VCaP (cell line): ENCODE results near the gene UBAC2.
A peak's percentile ranks its signal among the peaks of the same experiment; 100 is the strongest.

Experiments used
- H3K27ac ChIP-seq: fragments of 450-650 bp; 2 replicates; pipeline ENCODE4 v1.5.1; 2017
- CTCF ChIP-seq: fragments of 450-650 bp; conservative IDR thresholded peaks from 2 replicates; pipeline ENCODE4 v1.5.1; 2017; ENCODE audit warnings: mild to moderate bottlenecking, moderate library complexity

The UBAC2 gene

GRCh38 chr13:99366075-99366987 lies 165.7 kb downstream of the UBAC2 start:
- H3K27ac ChIP-seq = no peak overlapping the region
- no peak for TF ChIP-seq CTCF

- no peak overlapping the region for H3K27ac ChIP-seq
- no peak for TF ChIP-seq CTCF
These were observed 166.5 kb downstream of the UBAC2 start for GRCh38 chr13:99367106-99367616.

GRCh38 chr13:99367663-99368448 lies 167.2 kb downstream of the UBAC2 start:
- TF ChIP-seq CTCF = no peak
- 0 out of 2 replicates have a peak overlapping the region, but pooled peaks have one; percentile 0 for H3K27ac ChIP-seq

GRCh38 chr13:99370481-99371275 lies 170.0 kb downstream of the UBAC2 start:
- no peak for TF ChIP-seq CTCF
- H3K27ac ChIP-seq = no peak overlapping the region

- TF ChIP-seq CTCF = no peak
- H3K27ac ChIP-seq = no peak overlapping the region
These were observed 171.3 kb downstream of the UBAC2 start for GRCh38 chr13:99371956-99372355.

- no peak for TF ChIP-seq CTCF
- H3K27ac ChIP-seq = no peak overlapping the region
These were observed 172.8 kb downstream of the UBAC2 start for GRCh38 chr13:99373436-99373835.
